Measurements from ENCODE around the gene EEF1A1. TPM values are rescaled to one million over a fixed set of nuclear protein-coding genes. Genes with fewer than 3 reads are reported as not detected.
A peak's percentile ranks its signal among the peaks of the same experiment; 100 is the strongest.
"Not testable (repeated sequence)": the region's sequence is repeated elsewhere in the genome, so short reads cannot be mapped to it uniquely, and the experiment has no call there.

Gene EEF1A1
- total RNA-seq (over 10,000 TPM in 1 of 7 donors, 1,000 to 10,000 TPM in 6; 7,486 to 10,079 (median 8,893) TPM), polyA plus RNA-seq (over 10,000 TPM; 12,419 to 13,640 (median 12,484) TPM)
- long read RNA-seq, donor 1, full-length matches to known transcripts: 4,175 of 6,459 reads
- long read RNA-seq, donor 1, partial matches to known transcripts: 2,000 of 6,459 reads
- long read RNA-seq, donor 1, other reads (novel, unspliced or antisense): 284 of 6,459 reads
- long read RNA-seq, donor 2, full-length matches to known transcripts: 3,750 of 5,759 reads
- long read RNA-seq, donor 2, partial matches to known transcripts: 1,816 of 5,759 reads
- long read RNA-seq, donor 2, other reads (novel, unspliced or antisense): 193 of 5,759 reads

- Histone ChIP-seq H3K4me3 (peak within 1 kb of the TSS; percentile 70 to 94 (median 80)), H3K4me1 (peaks cover 44 to 68% (median 60%) of the 10 kb centered on the region in 6 donors), H3K36me3 (peaks cover 0 to 45% (median 35%) of the 10 kb centered on the region in 6 donors), H3K9me3 (no peaks in the 10 kb centered on the region), H3K27ac (peak within 1 kb of the TSS; percentile 97 to 100 (median 98)), H3K27me3 (replicated peaks in 1 of 7) (no peaks in the 10 kb centered on the region)
- TF ChIP-seq POLR2A (IDR thresholded peaks at IDR 0.05) (peak; percentile 97 to 99 (median 98)), CTCF (IDR thresholded peaks at IDR 0.05 in 8 of 11, conservative IDR thresholded peaks at IDR 0.05 in 3 of 11) (peak in 3 of 11 experiments; percentile 11 to 24 (median 22)), POLR2AphosphoS5 (IDR thresholded peaks at IDR 0.05) (peak; percentile 96 to 100 (median 99))
- intact Hi-C loops (cut with DNase I; ENCODE audit: low total_unique reads): loop anchor here (10.0 kb wide), 1 partner anchor 64 kb away; no protein-coding TSS in a partner anchor
- peak; percentile 100 for DNase-seq
- 0 to 2% (median 0%) methylated on average over 36 to 53 of the region's 53 CpGs for WGBS, 5 donors
These were observed at the start of gene EEF1A1 for GRCh38 chr6:73520688-73521350. Gene EEF1A1 (minus strand): TSS chr6:73521032. CDS start chr6:73520026, 1,006 bp downstream.

DNA sequence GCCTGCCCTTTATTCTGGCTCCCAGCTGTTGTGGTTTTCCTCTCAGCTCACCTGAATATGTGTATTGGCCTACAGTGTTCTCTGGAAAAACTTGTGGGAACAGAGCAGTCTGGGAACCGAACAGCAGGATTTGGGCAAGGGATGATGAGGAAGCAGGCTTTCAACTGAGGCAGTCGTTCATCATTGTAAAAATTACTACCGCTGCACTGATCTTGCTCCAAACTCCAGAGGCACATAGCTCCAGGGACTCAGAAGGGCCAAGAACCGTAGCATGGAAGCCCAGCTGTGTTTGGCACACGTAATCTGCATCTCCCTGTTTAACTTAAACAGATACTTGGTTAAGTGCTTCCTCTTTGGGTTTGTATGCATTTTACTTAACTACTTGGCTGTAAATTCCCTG, 48.3 kb upstream of the EEF1A1 start:
- no peak for DNase-seq
- intact Hi-C loops (cut with DNase I; ENCODE audit: low total_unique reads): no loop called here
- no peak for TF ChIP-seq POLR2A (IDR thresholded peaks at IDR 0.05)

GRCh38 chr6:73566954-73567591, 46.2 kb upstream of the EEF1A1 start:
- H3K27ac ChIP-seq: peak overlapping the region in 3 of 8 donors; percentile 23 to 57 (median 35)
- H3K27me3 ChIP-seq (replicated peaks in 1 of 7): no peaks in the 10 kb centered on the region
- no peaks in the 10 kb centered on the region for H3K9me3 ChIP-seq
- no peak overlapping the region for H3K4me3 ChIP-seq
- DNase-seq: no peak
- WGBS, 5 donors: 66 to 89% (median 77%) methylated on average over 8 of the region's 8 CpGs
- no peak for TF ChIP-seq POLR2A (IDR thresholded peaks at IDR 0.05)
- no peak for TF ChIP-seq POLR2AphosphoS5 (IDR thresholded peaks at IDR 0.05)
- no peak for TF ChIP-seq CTCF (IDR thresholded peaks at IDR 0.05 in 8 of 11, conservative IDR thresholded peaks at IDR 0.05 in 3 of 11)
- H3K4me1 ChIP-seq: peaks cover 0 to 14% (median 0%) of the 10 kb centered on the region in 6 donors
- no peaks in the 10 kb centered on the region for H3K36me3 ChIP-seq
- intact Hi-C loops (cut with DNase I; ENCODE audit: low total_unique reads): no loop called here

More for the DNA sequence above, 48.3 kb upstream of the EEF1A1 start:
- 78 to 90% (median 83%) methylated on average over 5 of the region's 5 CpGs for WGBS, 5 donors
- Histone ChIP-seq H3K4me3 (no peak overlapping the region), H3K4me1 (peaks cover 0 to 14% (median 0%) of the 10 kb centered on the region in 6 donors), H3K27me3 (replicated peaks in 1 of 7) (no peaks in the 10 kb centered on the region), H3K36me3 (no peaks in the 10 kb centered on the region), H3K9me3 (no peaks in the 10 kb centered on the region), H3K27ac (no peak overlapping the region)

DNA sequence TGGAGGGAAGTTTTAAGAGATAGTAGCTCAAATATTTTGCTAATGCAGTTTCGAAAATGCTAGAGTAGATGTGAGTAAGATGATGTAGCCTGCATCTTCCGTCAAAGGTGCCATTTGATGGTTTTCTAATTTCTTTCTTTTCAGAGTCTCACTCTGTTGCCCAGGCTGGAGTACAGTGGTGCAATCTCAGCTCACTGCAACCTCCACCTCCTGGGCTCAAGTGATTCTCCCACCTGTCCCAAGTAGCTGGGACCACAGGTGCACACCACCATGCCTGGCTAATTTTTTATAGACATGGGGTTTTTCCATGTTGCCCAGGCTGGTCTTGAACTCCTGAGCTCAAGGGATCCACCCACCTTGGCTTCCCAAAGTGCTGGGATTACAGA, 45.6 kb upstream of the EEF1A1 start:
- Histone ChIP-seq H3K4me1 (peaks cover 0 to 14% (median 0%) of the 10 kb centered on the region in 6 donors), H3K27ac (peak overlapping the region in 1 of 8 donors; percentile 57)
- DNase-seq; H3K27me3 ChIP-seq (replicated peaks in 1 of 7); H3K9me3 ChIP-seq; H3K36me3 ChIP-seq; H3K4me3 ChIP-seq; intact Hi-C loops (cut with DNase I; ENCODE audit: low total_unique reads): not testable (repeated sequence)
- 87 to 98% (median 95%) methylated on average over 2 of the region's 2 CpGs for WGBS, 5 donors
